Aorta (tissue), 5 donors: ENCODE data around the gene PLK3. TPM values are rescaled to one million over a fixed set of nuclear protein-coding genes. Genes with fewer than 3 reads are reported as not detected.
"Not testable (repeated sequence)": the region's sequence is repeated elsewhere in the genome, so short reads cannot be mapped to it uniquely, and the experiment has no call there.

Experiments used
- ATAC-seq: fragments of 200-7000 bp; cut with Tn5 transposase; one replicate; pipeline ENCODE4 v1.9.1; 2022; ENCODE audit warnings: moderate library complexity; ENCODE audit not compliant: low FRiP score
- DNase-seq, 2 donors: peaks; one replicate each; pipeline ENCODE4 v3.0.0-alpha.2; 2020
- H3K27ac ChIP-seq, 2 donors: one replicate each; pipeline ENCODE4 v1.5.1; 2013; ENCODE audit warnings: low read length in 2 of 2, mild to moderate bottlenecking in 2 of 2, moderate library complexity in 2 of 2, control low read depth in 1 of 2, inconsistent platforms in 1 of 2, low read depth in 1 of 2
- H3K27me3 ChIP-seq, 2 donors: one replicate each; pipeline ENCODE4 v1.6.1; 2013; ENCODE audit warnings: control low read depth in 1 of 2, low read length in 1 of 2, mild to moderate bottlenecking in 1 of 2, moderate library complexity in 1 of 2; ENCODE audit not compliant: insufficient read depth in 2 of 2, control insufficient read depth in 1 of 2
- H3K36me3 ChIP-seq, 2 donors: one replicate each; pipeline ENCODE4 v1.6.1; 2013; ENCODE audit warnings: control low read depth in 1 of 2, low read length in 1 of 2, mild to moderate bottlenecking in 1 of 2; ENCODE audit not compliant: insufficient read depth in 2 of 2, control insufficient read depth in 1 of 2
- H3K4me1 ChIP-seq, 2 donors: one replicate each; pipeline ENCODE4 v1.6.1; 2013; ENCODE audit warnings: low read length in 2 of 2, control low read depth in 1 of 2, mild to moderate bottlenecking in 1 of 2, moderate library complexity in 1 of 2; ENCODE audit not compliant: insufficient read depth in 2 of 2, control insufficient read depth in 1 of 2
- H3K4me3 ChIP-seq, 2 donors: one replicate each; pipeline ENCODE4 v1.5.1; 2013; ENCODE audit warnings: low read length in 2 of 2, control low read depth in 1 of 2, mild to moderate bottlenecking in 1 of 2
- H3K9me3 ChIP-seq: one replicate; pipeline ENCODE4 v1.6.1; 2013; ENCODE audit warnings: mild to moderate bottlenecking, low read length; ENCODE audit not compliant: control insufficient read depth
- WGBS, 2 donors: extraction: QIAGEN DNeasy Blood & Tissue Kit; methylation state at CpG; one replicate each; pipeline ENCODE4 v1.1.7; 2013; 5-methylcytosine and 5-hydroxymethylcytosine counted together
- intact Hi-C, 2 donors: fragments of 100-400 bp; cut with DNase I; formaldehyde crosslinking; loops; one replicate each; pipeline versions ENCODE4 v1.14.2 to v1.15.0; 2022
- polyA plus RNA-seq, 2 donors: library from polyadenylated mRNA; stranded (reverse); fragments of 200-250 nt; gene quantifications; one replicate each; pipeline ENCODE4 v1.2.3, GENCODE V29; 2013
- total RNA-seq, 2 donors: library from RNA; stranded (reverse); fragmentation: NEBNext Ultra II Directional; extraction: Animal tissue kit (Norgen Biotek cat#: 25700); gene quantifications; one replicate each; pipeline ENCODE4 v1.2.1, GENCODE V29; 2021
- donor health status: healthy with polysubstance abuse.
- donor health status: Bipolar disorder and iron deficiency.
- donor health status: DM: no; HTN: no; CAD: no.
- donor health status: DM: no; HTN: no; CAD: no.
- donor health status: DM: yes; HTN: yes; CAD: no.

The PLK3 gene
- total and polyA plus RNA-seq, 4 donors = 16.2 to 84.3 (median 51.0) TPM

DNA sequence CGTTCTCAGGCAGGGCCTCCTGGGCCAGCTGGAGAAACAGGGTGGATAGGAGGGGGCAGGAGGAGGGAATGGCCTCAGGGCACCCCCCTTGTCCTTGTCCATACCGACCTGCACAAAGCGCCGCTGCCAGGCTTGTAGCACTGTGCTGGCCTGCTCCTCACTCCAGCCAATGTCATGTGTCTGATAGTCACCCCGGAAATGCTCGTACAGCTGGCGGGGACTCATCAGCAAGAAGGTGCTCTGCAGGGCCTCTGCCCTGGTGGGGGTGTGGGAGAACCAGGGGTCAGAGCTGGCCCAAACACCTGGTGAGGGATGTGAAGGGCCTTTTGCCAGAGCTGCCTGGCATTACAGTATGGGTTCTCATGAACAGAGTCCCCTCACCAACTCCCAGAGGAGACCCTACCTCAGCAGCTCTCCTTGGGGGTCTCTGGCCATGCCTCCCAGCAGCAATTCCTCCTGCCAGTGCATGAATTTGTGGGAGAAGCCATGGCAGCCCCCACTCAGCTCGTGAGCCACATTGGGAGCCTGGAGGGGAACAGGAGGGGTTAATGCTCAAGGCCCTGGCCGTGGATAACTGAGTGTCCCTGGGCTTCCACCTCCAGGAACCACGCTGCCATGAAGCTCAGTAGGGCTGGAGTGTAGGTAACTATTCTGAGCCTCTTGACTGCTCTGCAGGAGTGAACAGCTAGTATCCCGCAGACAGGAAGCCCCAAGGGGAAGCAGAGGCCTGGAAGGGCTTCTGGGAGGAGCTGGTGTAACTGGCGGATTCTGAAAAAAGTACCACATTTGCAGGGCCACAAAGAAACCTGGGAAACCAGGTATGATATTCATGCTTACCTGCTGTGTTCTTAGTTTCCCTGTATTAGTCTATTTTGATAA lies 29.6 kb downstream of the PLK3 start:
- intact Hi-C loops = loop anchor here (5.0 to 10.0 kb wide), 3 partner anchors 42 to 475 kb away; partner anchors contain the start of gene BEST4 (in 2 of the 2)
- no peaks in the 10 kb centered on the region for H3K9me3 ChIP-seq
- DNase-seq (peak in 1 of 2 donors; percentile 62), ATAC-seq (no peak)
- no peak overlapping the region for H3K4me3 ChIP-seq
- 89 to 90% methylated on average over 12 of the region's 12 CpGs for WGBS, 2 donors
- H3K36me3 ChIP-seq = no peaks in the 10 kb centered on the region
- no peaks in the 10 kb centered on the region for H3K4me1 ChIP-seq
- no peaks in the 10 kb centered on the region for H3K27me3 ChIP-seq
- H3K27ac ChIP-seq = no peak overlapping the region

DNA sequence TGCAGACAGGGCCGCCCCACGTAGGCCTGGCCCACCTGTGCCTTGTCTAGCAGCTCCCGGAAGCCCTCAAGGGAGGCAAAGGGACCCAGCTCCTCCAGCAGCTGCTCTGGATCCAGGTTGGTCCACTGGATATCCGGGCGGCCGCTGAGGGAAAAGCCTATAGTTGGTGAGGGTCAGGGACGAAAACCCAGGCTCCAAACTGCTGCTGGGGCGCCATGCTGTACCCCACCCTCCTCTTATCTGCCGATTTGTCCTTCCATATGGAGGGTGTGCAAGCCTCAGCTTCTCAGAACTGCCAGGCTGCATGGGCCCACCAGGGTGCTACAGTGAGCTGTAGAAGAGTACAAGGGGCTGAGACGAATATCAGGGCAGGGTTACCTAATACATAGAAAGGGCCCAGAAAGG lies 30.7 kb downstream of the PLK3 start:
- ATAC-seq (no peak), DNase-seq (no peak)
- Histone ChIP-seq H3K27ac (no peak overlapping the region), H3K9me3 (no peaks in the 10 kb centered on the region), H3K36me3 (no peaks in the 10 kb centered on the region), H3K27me3 (no peaks in the 10 kb centered on the region), H3K4me3 (no peak overlapping the region), H3K4me1 (no peaks in the 10 kb centered on the region)
- intact Hi-C loops = loop anchor here (5.0 to 10.0 kb wide), 3 partner anchors 44 to 474 kb away; partner anchors contain the start of gene BEST4 (in 2 of the 2)
- WGBS, 2 donors = 84 to 97% methylated on average over 10 of the region's 10 CpGs

DNA sequence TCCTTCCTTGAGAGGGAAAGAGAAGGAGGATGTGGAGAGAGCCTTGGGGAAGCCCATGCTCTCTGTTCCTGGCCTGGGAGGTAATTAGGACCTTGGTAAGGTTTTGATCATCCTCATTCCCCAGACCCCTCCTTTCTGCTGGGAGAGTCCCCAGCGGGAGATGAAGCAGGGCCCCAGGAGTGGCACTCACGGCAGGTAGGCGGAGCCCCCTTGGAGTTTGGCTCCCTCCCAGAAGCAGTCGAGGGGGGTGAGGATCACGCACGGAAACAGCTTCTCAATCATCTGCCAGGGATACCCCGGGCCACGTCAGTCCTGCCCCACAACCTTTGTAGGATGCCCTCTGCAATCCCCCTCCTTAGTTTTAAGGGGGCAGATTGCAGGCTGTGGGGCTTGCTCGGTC lies 31.3 kb downstream of the PLK3 start:
- H3K36me3 ChIP-seq = no peaks in the 10 kb centered on the region
- peak in 1 of 2 donors; percentile 56 for DNase-seq
- H3K27ac ChIP-seq = no peak overlapping the region
- no peak overlapping the region for H3K4me3 ChIP-seq
- 63 to 72% methylated on average over 9 of the region's 9 CpGs for WGBS, 2 donors
- no peaks in the 10 kb centered on the region for H3K27me3 ChIP-seq
- H3K4me1 ChIP-seq = no peaks in the 10 kb centered on the region
- ATAC-seq = no peak
- H3K9me3 ChIP-seq = no peaks in the 10 kb centered on the region
- intact Hi-C loops = loop anchor here (5.0 to 10.0 kb wide), 3 partner anchors 44 to 473 kb away; partner anchors contain the start of gene BEST4 (in 2 of the 2)

DNA sequence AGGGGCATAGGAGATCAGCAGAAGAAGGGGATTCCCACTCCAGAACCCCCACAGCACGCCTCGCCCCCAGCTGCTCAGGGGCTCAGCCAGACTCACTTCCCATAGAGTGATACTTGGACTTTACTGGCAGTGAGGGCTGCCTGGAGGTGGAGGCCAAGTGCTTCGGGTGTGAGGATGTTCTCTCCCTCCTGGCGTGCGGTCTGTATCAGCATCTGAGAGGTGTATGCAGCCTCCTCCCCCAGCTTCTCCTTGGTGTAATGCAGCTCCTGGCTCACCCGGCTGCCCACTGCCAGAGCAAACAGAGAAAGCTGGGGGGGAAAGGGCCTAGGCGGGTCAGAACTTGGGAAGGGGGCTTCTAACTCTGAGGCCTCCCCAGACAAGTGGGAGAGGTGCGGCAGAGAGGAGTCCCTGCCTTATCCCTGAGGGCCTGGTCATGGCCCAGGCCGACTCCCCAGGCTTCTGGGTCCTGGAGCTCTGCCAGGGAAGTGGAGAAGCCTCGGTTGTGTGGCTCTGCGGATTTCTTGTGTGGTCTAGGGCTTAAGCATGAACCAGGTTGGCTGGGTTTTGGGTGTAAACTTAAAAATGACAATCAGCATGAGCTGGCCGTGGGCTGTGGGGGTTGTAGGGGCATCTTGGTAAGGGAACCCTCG lies 32.0 kb downstream of the PLK3 start:
- Histone ChIP-seq H3K9me3 (no peaks in the 10 kb centered on the region), H3K27me3 (no peaks in the 10 kb centered on the region), H3K4me3 (no peak overlapping the region), H3K27ac (no peak overlapping the region), H3K4me1 (no peaks in the 10 kb centered on the region), H3K36me3 (no peaks in the 10 kb centered on the region)
- no peak for DNase-seq
- no peak for ATAC-seq
- WGBS, 2 donors = 74 to 76% methylated on average over 13 of the region's 13 CpGs
- intact Hi-C loops = loop anchor here (5.0 to 10.0 kb wide), 3 partner anchors 45 to 473 kb away; partner anchors contain the start of gene BEST4 (in 2 of the 2)

DNA sequence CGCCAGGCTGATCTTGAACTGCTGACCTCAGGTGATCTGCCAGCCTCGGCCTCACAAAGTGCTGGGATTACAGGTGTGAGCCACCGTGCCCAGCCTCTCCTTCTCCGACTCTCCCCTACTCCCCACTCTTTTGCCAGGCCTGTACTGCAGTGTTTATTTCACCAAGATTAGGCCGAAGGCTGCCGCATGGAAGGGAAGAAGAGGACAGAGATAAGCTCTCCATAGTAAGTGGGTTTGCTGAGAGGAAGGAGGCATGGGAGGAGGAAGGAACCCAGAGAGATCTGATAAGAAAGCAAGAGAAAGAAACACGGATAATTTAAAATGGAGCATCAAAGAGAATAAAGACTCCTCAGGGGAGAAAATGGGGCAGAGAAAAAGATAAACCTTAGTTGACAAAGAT lies 34.2 kb downstream of the PLK3 start:
- no peak for DNase-seq
- no peak overlapping the region for H3K4me3 ChIP-seq
- H3K27ac ChIP-seq = no peak overlapping the region
- intact Hi-C loops = loop anchor here (5.0 to 10.0 kb wide), 3 partner anchors 47 to 470 kb away; partner anchors contain the start of gene BEST4 (in 2 of the 2)
- 83 to 85% methylated on average over 7 of the region's 7 CpGs for WGBS, 2 donors
- no peaks in the 10 kb centered on the region for H3K4me1 ChIP-seq
- H3K9me3 ChIP-seq = no peaks in the 10 kb centered on the region
- no peaks in the 10 kb centered on the region for H3K27me3 ChIP-seq
- ATAC-seq = no peak
- no peaks in the 10 kb centered on the region for H3K36me3 ChIP-seq

DNA sequence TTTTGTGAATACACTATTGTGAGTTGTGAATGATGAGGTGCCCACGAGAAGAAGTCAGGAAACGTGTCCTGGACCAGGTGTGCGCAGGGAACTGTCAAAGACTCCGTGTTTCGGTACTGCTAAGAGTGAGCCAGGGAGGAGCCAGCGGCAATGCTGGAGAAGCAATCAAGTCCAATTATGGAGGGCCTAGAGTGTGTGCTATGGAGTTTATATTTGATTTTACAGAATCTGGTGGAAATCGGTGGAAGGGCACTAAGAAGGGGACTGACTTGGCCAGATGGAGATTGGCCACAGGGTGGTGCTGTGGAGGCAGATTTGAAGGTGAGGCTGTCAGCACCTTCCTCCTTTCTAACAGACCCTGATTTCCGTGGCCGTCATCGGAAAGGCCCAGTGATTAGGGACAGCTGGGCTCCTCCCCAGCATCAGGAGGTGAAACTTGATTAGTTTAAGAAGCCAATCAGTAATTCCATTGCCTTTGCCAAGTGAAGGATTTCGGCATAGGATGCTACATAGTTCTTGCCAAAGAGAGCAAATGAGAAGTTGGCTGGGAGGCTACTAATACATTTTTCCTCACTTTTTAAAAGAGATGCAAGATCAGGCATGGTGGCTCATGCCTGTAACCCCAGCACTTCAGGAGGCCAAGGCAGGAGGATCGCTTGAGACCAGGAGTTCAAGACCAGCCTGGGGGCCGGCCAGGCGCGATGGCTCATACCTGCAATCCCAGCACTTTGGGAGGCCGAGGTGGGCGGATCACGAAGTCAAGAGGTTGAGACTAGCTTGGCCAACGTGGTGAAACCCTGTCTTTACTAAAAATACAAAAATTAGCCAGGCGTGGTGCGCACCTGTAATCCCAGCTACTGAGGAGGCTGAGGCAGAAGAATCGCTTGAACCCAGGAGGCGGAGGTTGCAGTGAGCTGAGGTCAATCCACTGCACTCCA lies 35.8 kb downstream of the PLK3 start:
- Histone ChIP-seq H3K4me1 (no peaks in the 10 kb centered on the region), H3K27ac (no peak overlapping the region), H3K36me3 (no peaks in the 10 kb centered on the region), H3K9me3 (no peaks in the 10 kb centered on the region), H3K4me3 (no peak overlapping the region), H3K27me3 (no peaks in the 10 kb centered on the region)
- DNase-seq = peak; percentile 93 to 96
- ATAC-seq = peak; percentile 86
- 64 to 66% methylated on average over 23 of the region's 23 CpGs for WGBS, 2 donors
- intact Hi-C loops = loop anchor here (5.0 to 10.0 kb wide), 3 partner anchors 51 to 469 kb away; partner anchors contain the start of genes BEST4 (in 1 of the 2), HECTD3 (in 1 of the 2) and UROD (in 1 of the 2)

DNA sequence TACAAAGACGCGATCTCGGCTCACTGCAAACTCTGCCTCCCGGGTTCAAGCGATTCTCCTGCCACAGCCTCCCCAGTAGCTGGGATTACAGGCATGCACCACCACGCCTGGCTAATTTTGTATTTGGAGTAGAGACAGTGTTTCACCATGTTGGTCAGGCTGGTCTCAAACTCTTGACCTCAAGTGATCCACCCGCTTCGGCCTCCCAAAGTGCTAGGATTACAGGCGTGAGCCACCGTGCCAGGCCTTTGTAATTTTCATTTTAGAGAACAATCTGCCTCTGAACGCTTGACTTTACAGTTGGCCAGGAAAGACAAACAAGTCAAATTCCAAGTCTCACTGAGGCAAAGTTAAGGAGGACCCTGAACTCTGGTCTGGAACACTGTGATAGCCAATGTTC lies 38.1 kb downstream of the PLK3 start:
- not testable (repeated sequence) for H3K27me3 ChIP-seq, ATAC-seq, H3K4me1 ChIP-seq, H3K4me3 ChIP-seq, H3K27ac ChIP-seq, DNase-seq, H3K36me3 ChIP-seq, H3K9me3 ChIP-seq
- intact Hi-C loops = loop anchor here (5.0 to 10.0 kb wide), 3 partner anchors 53 to 467 kb away; partner anchors contain the start of genes BEST4 (in 1 of the 2), HECTD3 (in 1 of the 2) and UROD (in 1 of the 2)
- WGBS, 2 donors = 93 to 94% methylated on average over 11 of the region's 11 CpGs

DNA sequence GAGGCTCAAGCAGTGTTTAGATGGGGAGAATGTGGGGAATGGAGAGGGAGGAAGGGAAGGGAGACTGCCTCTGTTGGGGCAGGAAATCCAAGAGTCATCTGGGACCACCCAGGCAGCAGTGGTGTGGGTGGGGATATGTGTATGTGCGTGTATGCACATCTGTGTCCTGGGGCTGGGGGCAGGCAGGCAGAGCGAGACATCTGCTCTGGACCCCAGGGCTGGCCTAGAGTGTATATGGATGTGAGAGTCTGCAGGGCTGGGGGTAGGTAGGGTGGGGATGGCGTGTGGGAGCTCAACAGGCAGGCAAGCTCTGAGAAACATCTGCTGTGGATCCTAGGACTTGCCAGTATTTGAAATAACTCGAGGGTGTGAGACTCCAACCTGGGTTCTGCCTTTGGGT lies 39.4 kb downstream of the PLK3 start:
- ATAC-seq (no peak), DNase-seq (no peak)
- intact Hi-C loops = loop anchor here (5.0 to 10.0 kb wide), 3 partner anchors 55 to 465 kb away; partner anchors contain the start of genes BEST4 (in 1 of the 2), HECTD3 (in 1 of the 2) and UROD (in 1 of the 2)
- H3K27ac ChIP-seq = no peak overlapping the region
- H3K27me3 ChIP-seq = no peaks in the 10 kb centered on the region
- H3K4me1 ChIP-seq = no peaks in the 10 kb centered on the region
- 72 to 74% methylated on average over 4 of the region's 4 CpGs for WGBS, 2 donors
- no peaks in the 10 kb centered on the region for H3K36me3 ChIP-seq
- H3K9me3 ChIP-seq = no peaks in the 10 kb centered on the region
- H3K4me3 ChIP-seq = no peak overlapping the region
